Activated CD4-positive, alpha-beta T cell treated with anti-CD3 and anti-CD28 coated beads, Interleukin-2, Interleukin-6, amounts not matched to agents 100 ng/mL and 50 ng/mL, durations not matched to agents 16 hours and 8 hours (primary cell): ENCODE measurements around the gene USP20.

Experiments used
- DNase-seq: peaks from one replicate; pipeline ENCODE4 v3.0.0-alpha.2; 2020

Gene USP20

GRCh38 chr9:129823935-129824601 is 11.2 kb upstream of the USP20 start, which contains the start of gene TOR1A:
TSS of gene TOR1A (minus strand) at chr9:129824136. CDS start at chr9:129824085, 51 bp downstream.
- DNase-seq = peak; percentile 96

DNA sequence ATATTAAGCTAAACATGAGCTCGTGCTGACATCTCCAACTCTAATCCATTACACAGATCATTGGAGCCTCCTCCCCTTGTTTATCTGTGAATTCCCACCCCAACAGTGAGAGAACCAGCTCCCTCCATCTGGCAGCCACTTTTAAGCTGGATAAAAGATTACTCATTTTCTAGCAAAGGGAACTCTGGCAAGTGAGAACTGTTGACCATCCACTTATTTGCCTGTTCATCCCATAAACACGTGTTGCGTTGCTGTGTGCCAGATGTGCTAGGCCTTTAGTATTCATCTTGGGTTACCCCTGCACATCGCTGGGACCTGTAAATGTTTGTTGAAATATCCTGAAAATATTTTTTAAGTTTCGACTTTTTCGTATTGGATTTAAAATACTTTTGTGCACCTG is 8.9 kb upstream of the USP20 start:
- no peak for DNase-seq

DNA sequence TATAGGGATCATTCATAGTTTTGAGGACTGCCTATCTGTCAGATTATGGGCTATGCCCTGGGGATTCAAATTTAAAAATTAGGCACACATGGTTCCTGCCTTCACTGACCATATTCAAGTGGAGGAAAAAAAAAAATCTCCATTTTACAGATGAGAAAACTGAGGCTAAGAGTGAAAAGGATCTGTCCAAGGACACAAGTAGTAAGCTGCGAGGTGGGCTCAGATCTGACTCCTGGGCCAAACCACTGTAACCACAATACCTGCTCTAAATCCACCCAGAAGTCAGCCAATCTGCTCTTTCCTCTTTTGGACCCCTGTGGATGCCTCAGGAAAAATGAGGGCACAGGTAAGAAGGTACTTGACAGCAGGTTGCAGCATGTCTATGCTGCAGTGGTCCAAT is 8.5 kb upstream of the USP20 start:
- no peak for DNase-seq

- DNase-seq = no peak
These were observed 7.2 kb upstream of the USP20 start for GRCh38 chr9:129828051-129828450.

DNA sequence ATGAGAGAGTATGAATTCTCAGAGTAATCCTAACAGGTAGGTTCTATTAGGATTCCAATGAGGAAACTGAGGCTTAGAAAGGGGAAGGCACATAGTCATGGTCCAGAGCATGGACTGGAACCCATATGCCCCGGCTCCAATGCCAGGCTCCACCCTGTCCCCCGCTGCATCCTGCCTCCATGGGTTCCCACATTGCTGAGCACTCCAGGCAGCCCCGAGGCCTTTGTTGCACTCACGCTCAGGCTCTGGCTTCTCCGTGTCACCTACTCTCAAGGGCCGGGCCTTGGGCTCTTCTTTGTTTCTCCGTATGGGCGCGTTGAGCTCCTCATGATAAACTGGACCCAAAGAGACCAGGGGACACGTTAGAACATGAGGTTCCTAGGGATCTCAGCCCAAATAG is 6.3 kb upstream of the USP20 start:
- DNase-seq = no peak

DNA sequence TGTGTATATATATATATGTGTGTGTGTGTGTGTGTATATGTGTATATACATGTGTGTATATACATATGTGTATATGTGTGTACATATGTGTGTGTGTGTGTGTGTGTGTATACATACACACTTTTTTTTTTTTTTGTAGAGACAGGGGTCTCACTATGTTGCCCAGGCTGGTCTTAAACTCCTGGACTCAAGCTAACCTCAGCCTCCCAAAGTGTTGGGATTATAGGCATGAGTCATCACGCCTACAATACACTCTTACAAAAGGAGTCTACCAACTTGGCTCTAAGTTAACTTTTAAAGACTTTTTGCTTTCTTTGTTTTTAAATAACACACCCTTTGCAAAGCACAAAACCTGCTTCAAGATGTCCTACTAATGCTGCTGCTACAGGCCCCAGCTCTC is 2.3 kb upstream of the USP20 start:
- DNase-seq = no peak

- peak; percentile 57 for DNase-seq
These were observed 650 bp upstream of the USP20 start for GRCh38 chr9:129834489-129835127.

- no peak for DNase-seq
These were observed 584 bp downstream of the USP20 start for GRCh38 chr9:129835860-129836223.

DNA sequence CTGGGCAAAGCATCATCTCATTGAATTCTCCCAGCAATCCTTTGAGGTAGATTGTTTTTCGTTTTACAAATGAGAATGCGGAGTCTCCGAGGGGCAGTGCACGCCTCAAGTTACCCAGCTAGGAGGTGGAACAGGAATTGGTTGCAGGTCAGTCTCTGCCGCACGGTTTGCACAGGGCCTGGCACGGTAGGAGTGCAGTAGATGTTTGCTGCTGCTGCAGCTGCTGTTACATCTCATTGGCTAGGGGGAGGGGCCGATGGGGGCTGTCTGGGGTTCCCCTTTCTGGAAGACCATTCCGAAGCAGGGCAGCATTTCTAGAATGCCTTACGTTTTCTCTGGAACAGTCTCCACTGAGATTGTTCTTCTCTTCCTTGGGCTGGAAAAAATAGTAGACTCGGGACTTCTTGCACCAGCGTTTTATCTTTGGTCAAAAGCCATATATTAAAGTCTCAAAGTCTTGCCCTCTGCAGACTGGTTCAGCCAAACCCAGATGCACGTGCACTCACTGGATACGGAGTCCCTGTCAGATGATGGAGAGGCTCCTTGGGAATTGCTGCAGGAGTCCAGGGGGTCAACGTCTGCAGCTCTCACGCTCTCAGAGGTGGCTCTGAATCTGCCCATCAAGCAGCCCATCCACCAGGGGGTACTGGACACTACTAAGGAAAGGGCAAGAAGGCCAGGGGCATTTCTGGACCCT is 1.2 kb downstream of the USP20 start:
- peak; percentile 64 for DNase-seq

GRCh38 chr9:129838707-129839259 is 3.5 kb downstream of the USP20 start:
- peak; percentile 56 for DNase-seq

DNA sequence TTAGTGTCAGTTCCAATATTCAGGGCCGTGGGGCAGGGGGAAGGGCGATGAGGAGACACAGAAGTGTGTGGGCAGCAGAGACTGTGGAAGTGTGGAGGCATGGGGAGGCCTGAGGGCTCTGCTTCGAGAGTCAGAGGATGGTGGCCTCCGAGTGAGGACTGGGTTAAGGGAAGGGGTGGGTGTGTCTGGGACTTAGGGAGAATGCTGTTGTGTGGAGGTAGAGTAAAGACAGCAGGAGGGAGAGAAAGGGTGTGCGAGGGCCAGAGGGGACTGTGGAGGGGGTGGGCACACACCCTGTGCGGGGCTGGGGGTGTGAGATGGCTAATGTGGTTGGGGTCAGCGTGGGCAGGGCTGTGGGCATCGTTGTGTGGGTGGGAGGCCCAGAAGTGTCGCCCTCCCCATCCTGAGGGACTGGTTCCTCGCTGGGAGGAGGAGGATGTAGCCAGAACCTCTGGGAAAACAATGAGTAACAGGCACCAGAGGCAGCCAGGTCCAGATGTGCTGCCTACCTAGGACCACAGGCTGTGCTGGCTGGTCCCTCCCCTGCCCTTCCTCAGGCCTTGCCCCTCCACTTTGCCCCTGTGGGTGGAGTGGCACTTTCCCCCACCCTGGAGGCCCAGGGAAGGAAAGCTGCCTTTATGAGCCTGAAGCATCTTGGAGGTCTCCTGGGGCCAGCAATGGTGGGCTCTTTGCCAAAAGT is 4.2 kb downstream of the USP20 start:
- DNase-seq = no peak

DNA sequence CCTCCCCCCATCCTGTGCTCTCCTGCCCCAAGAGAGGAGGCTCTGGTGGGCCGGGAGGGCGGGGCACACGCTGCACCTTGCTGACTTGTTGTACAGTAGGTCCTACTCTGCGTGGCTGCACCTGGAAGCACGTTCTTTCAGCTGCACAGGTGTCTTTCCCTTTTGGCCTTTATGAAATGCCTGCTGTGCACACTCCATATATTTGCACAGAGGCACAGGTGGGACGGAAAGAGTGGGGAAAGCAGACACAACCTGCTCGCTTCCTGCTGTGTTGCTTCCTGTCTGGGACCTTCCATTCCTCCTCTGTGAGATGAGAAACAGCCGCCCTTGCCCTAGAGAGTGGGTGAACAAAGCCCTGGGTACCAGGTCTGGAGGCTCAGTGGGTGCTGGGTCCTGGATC is 4.8 kb downstream of the USP20 start:
- no peak for DNase-seq

DNA sequence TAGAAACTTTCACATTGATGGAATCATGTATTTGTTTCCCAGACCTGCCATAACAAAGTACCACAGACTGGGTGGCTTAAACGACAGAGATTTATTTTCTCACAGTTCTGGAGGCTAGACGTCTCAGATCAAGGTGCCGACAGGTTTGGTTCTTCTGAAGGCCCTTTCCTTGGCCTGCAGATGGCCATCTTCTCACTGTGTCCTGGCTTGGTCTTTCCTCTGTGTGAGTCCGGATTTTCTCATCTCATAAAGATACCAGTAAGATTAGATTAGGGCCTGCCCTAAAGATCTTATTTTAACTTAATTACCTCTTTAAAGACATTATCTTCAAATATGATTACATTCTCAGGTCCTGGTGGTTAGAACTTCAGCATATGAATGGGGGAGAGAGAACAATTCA is 5.8 kb downstream of the USP20 start:
- no peak for DNase-seq

GRCh38 chr9:129845373-129845772 is 10.1 kb downstream of the USP20 start:
- no peak for DNase-seq

- no peak for DNase-seq
These were observed 13.6 kb downstream of the USP20 start for GRCh38 chr9:129848712-129849441.

GRCh38 chr9:129849901-129850300 is 14.6 kb downstream of the USP20 start:
- DNase-seq = no peak

- DNase-seq = no peak
These were observed 15.7 kb downstream of the USP20 start for GRCh38 chr9:129850821-129851550.

DNA sequence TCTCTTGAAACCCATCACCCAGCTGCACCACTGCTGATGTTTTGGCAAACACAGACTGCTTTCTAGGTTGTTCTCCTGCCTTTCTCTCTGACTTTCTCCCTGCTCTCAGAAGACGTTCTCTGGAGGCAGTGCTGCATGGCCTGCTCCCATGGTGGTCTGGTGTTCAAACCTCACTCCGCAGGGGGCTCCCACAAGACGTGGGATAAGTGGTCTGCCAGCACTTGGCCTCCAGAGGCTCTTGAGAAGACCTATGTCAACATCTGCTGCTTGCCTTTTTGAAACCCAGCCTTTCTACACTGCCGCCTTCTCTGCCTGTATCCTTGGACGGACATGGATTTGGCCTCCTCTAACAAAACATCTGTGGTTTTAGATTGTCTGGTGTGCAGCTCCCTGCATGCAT is 16.6 kb downstream of the USP20 start:
- DNase-seq = no peak

GRCh38 chr9:129852579-129852978 is 17.3 kb downstream of the USP20 start:
- no peak for DNase-seq

- no peak for DNase-seq
These were observed 18.4 kb downstream of the USP20 start for GRCh38 chr9:129853614-129854013.

- no peak for DNase-seq
These were observed 19.4 kb downstream of the USP20 start for GRCh38 chr9:129854588-129855110.

GRCh38 chr9:129857207-129857606 is 21.9 kb downstream of the USP20 start:
- no peak for DNase-seq
